T-helper 1 cell treated with Interleukin-12 subunit alpha and Interleukin-12 subunit beta and Interleukin-4 antibody, amounts not matched to agents 30 μg/mL and 1 μg/mL, for 36 hours (primary cell): ENCODE measurements around the gene ARMH3.

Experiments used
- H3K27ac Mint-ChIP-seq: one replicate; pipeline ENCODE4 v1.8.0; 2021; ENCODE audit warnings: mild to moderate bottlenecking, mixed read lengths
- H3K27me3 Mint-ChIP-seq: one replicate; pipeline ENCODE4 v1.8.0; 2021; ENCODE audit warnings: low read depth, mixed read lengths
- H3K36me3 Mint-ChIP-seq: one replicate; pipeline ENCODE4 v1.8.0; 2021; ENCODE audit warnings: low read depth, mixed read lengths
- H3K4me1 Mint-ChIP-seq: one replicate; pipeline ENCODE4 v1.8.0; 2021; ENCODE audit warnings: low read depth, mixed read lengths
- H3K4me3 Mint-ChIP-seq: one replicate; pipeline ENCODE4 v1.8.0; 2021; ENCODE audit warnings: mild to moderate bottlenecking, moderate library complexity, mixed read lengths
- H3K9me3 Mint-ChIP-seq: one replicate; pipeline ENCODE4 v1.8.0; 2021; ENCODE audit warnings: mixed read lengths

ARMH3 gene

GRCh38 chr10:101894266-101894665 lies 161.7 kb downstream of the ARMH3 start:
- H3K4me1 Mint-ChIP-seq: peaks cover 3% of the 10 kb centered on the region
- no peak overlapping the region for H3K4me3 Mint-ChIP-seq
- no peak overlapping the region for H3K27ac Mint-ChIP-seq
- no peaks in the 10 kb centered on the region for H3K9me3 Mint-ChIP-seq
- no peaks in the 10 kb centered on the region for H3K36me3 Mint-ChIP-seq
- H3K27me3 Mint-ChIP-seq: no peaks in the 10 kb centered on the region

GRCh38 chr10:101893510-101894120 lies 162.4 kb downstream of the ARMH3 start:
- H3K4me1 Mint-ChIP-seq: peaks cover 5% of the 10 kb centered on the region
- no peaks in the 10 kb centered on the region for H3K36me3 Mint-ChIP-seq
- H3K9me3 Mint-ChIP-seq: no peaks in the 10 kb centered on the region
- no peak overlapping the region for H3K27ac Mint-ChIP-seq
- H3K27me3 Mint-ChIP-seq: no peaks in the 10 kb centered on the region
- no peak overlapping the region for H3K4me3 Mint-ChIP-seq

- no peaks in the 10 kb centered on the region for H3K27me3 Mint-ChIP-seq
- no peak overlapping the region for H3K27ac Mint-ChIP-seq
- no peaks in the 10 kb centered on the region for H3K9me3 Mint-ChIP-seq
- H3K4me3 Mint-ChIP-seq: no peak overlapping the region
- peaks cover 5% of the 10 kb centered on the region for H3K36me3 Mint-ChIP-seq
- H3K4me1 Mint-ChIP-seq: peaks cover 7% of the 10 kb centered on the region
Measured at GRCh38 chr10:101892782-101893391, 163.1 kb downstream of the ARMH3 start.

- H3K27ac Mint-ChIP-seq: no peak overlapping the region
- H3K4me3 Mint-ChIP-seq: no peak overlapping the region
- H3K4me1 Mint-ChIP-seq: peaks cover 7% of the 10 kb centered on the region
- no peaks in the 10 kb centered on the region for H3K9me3 Mint-ChIP-seq
- H3K36me3 Mint-ChIP-seq: peaks cover 9% of the 10 kb centered on the region
- H3K27me3 Mint-ChIP-seq: no peaks in the 10 kb centered on the region
Measured at GRCh38 chr10:101889256-101890210, 166.4 kb downstream of the ARMH3 start.

- Mint-ChIP-seq H3K4me1 (peaks cover 7% of the 10 kb centered on the region), H3K27me3 (no peaks in the 10 kb centered on the region), H3K9me3 (no peaks in the 10 kb centered on the region), H3K4me3 (no peak overlapping the region), H3K36me3 (peaks cover 9% of the 10 kb centered on the region), H3K27ac (no peak overlapping the region)
Measured at GRCh38 chr10:101888251-101888949, 167.6 kb downstream of the ARMH3 start.

- no peak overlapping the region for H3K27ac Mint-ChIP-seq
- H3K4me1 Mint-ChIP-seq: peaks cover 7% of the 10 kb centered on the region
- H3K27me3 Mint-ChIP-seq: no peaks in the 10 kb centered on the region
- no peak overlapping the region for H3K4me3 Mint-ChIP-seq
- H3K9me3 Mint-ChIP-seq: no peaks in the 10 kb centered on the region
- peaks cover 9% of the 10 kb centered on the region for H3K36me3 Mint-ChIP-seq
Measured at GRCh38 chr10:101887775-101888174, 168.2 kb downstream of the ARMH3 start.

- Mint-ChIP-seq H3K36me3 (peaks cover 9% of the 10 kb centered on the region), H3K27ac (no peak overlapping the region), H3K4me1 (peaks cover 8% of the 10 kb centered on the region), H3K9me3 (no peaks in the 10 kb centered on the region), H3K27me3 (no peaks in the 10 kb centered on the region), H3K4me3 (no peak overlapping the region)
Measured at GRCh38 chr10:101886521-101887312, 169.3 kb downstream of the ARMH3 start.

DNA sequence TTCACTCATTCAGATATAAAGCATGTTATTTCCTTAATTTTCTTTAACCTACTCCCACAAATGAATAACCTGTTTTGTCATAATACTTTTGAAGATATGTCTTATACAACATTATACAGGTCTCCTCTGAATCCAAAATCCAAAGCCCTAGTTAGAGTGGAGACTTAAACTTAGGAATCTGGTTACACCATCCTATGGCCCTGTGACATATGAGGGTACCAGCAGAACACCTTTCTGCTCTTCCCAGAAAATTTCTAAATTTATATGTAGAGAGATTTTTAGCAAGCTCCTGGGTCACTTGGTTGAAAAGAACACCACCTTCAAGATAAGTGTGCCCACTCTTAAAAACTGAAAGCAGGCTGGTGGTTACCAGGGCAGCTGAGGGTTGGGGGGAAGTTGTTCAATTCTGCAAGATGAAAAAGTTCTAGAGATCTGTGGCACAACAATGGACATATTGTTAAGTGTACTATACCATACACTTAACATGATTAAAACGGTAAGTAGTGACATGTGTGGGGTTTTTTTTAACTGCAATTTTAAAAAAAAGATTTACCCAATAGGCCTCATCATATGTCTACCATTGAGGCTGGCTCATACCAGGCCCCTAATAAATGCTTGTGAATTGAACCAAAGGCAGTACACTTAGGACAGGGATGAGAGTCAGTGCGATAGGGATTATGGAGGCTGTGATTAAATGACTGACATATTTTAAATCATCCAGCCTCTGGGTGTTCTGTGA lies 174.8 kb downstream of the ARMH3 start:
- Mint-ChIP-seq H3K4me1 (peaks cover 3% of the 10 kb centered on the region), H3K27ac (no peak overlapping the region), H3K4me3 (no peak overlapping the region), H3K9me3 (no peaks in the 10 kb centered on the region), H3K27me3 (no peaks in the 10 kb centered on the region), H3K36me3 (peaks cover 6% of the 10 kb centered on the region)

DNA sequence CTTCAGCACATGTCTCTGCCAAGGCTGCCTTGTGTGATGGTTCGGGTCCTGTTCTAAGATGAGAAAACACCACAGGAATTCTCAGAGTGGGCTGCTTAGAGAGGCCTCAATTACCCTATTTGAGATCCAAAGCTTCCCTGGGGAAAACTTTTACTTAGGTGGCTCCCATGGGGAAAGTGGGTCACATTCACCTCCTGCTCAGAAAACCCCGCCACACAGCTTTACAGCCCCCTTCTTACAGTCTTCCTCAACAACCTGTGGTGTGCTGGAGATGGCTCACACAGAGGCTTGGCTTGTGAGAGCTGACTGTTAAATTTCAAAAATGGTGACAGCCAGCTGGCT lies 175.8 kb downstream of the ARMH3 start:
- peaks cover 3% of the 10 kb centered on the region for H3K36me3 Mint-ChIP-seq
- peaks cover 10% of the 10 kb centered on the region for H3K4me1 Mint-ChIP-seq
- no peaks in the 10 kb centered on the region for H3K27me3 Mint-ChIP-seq
- no peaks in the 10 kb centered on the region for H3K9me3 Mint-ChIP-seq
- H3K27ac Mint-ChIP-seq: no peak overlapping the region
- H3K4me3 Mint-ChIP-seq: no peak overlapping the region

- no peak overlapping the region for H3K4me3 Mint-ChIP-seq
- peaks cover 16% of the 10 kb centered on the region for H3K4me1 Mint-ChIP-seq
- peaks cover 3% of the 10 kb centered on the region for H3K36me3 Mint-ChIP-seq
- H3K9me3 Mint-ChIP-seq: no peaks in the 10 kb centered on the region
- no peak overlapping the region for H3K27ac Mint-ChIP-seq
- no peaks in the 10 kb centered on the region for H3K27me3 Mint-ChIP-seq
Measured at GRCh38 chr10:101879456-101880231, 176.3 kb downstream of the ARMH3 start.

DNA sequence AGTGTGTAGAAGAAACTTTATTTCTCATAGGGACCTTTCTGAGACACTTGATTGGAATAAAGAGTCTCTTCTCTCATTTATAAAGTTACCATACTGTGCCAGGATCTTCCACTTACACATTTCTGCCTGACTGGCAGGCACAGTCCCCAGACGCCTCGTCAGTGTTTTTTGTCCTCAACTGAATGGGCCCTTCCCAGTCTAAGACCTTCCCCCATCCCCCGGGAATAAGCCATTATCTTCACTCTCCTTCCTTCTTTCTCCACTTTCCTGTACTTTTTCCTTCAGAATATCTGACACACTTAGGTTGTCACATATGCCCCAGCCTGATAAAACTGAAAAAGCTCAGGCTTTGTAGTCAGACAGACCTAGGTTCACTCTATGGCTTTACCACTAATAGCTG lies 177.1 kb downstream of the ARMH3 start:
- H3K27me3 Mint-ChIP-seq: no peaks in the 10 kb centered on the region
- no peak overlapping the region for H3K4me3 Mint-ChIP-seq
- H3K4me1 Mint-ChIP-seq: peaks cover 17% of the 10 kb centered on the region
- no peak overlapping the region for H3K27ac Mint-ChIP-seq
- no peaks in the 10 kb centered on the region for H3K9me3 Mint-ChIP-seq
- H3K36me3 Mint-ChIP-seq: peaks cover 3% of the 10 kb centered on the region

DNA sequence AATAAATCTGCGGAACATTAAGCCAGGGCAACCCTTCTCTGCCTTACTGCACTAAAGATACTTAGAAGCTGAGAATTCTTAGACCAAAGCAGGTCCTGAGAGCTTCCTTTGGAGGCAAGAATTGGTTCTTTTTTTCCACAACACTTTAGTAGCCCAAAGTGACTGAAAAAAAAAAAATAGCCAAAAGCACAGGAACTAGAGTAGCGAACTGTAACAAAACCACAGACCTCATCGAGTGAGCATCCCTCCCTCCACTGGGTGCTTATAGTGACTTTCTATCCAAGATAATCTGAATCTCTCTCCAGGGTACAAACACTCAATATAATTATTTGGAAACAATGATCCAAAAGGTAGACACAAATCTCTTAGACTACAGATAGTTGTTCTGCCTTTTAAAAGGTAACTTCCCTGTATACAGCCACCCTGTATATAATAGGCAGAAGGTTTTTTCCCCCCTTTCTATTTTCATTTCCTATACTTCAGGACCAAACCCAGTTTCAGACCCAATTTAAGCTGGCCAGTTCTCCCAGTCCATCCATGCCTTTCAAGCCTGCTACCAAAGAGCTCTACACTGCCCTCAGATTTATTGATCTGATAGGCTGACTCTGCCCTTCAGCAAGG lies 180.8 kb downstream of the ARMH3 start:
- Mint-ChIP-seq H3K36me3 (peaks cover 5% of the 10 kb centered on the region), H3K27me3 (no peaks in the 10 kb centered on the region), H3K27ac (no peak overlapping the region), H3K9me3 (no peaks in the 10 kb centered on the region), H3K4me3 (no peak overlapping the region), H3K4me1 (peaks cover 15% of the 10 kb centered on the region)
